Kidney epithelial cell (primary cell): ENCODE measurements around the gene CD38. TPM values are rescaled to one million over a fixed set of nuclear protein-coding genes. Genes with fewer than 3 reads are reported as not detected.

ENCODE experiments used
- DNase-seq: peaks from one replicate; pipeline ENCODE4 v3.0.0-alpha.2; 2010; ENCODE audit warnings: low read depth
- H3K27me3 ChIP-seq: 2 replicates; pipeline ENCODE4 v1.6.0; 2011; ENCODE audit warnings: low read length; ENCODE audit not compliant: control insufficient read depth, insufficient read depth
- H3K36me3 ChIP-seq: 2 replicates; pipeline ENCODE4 v1.5.1; 2011; ENCODE audit warnings: low read length; ENCODE audit not compliant: control insufficient read depth, insufficient read depth
- H3K4me3 ChIP-seq: 2 replicates; pipeline ENCODE4 v1.5.1; 2011; ENCODE audit warnings: low read depth, mild to moderate bottlenecking, control low read depth, low read length
- CTCF ChIP-seq: IDR thresholded peaks from 2 replicates; pipeline ENCODE4 v1.5.1; 2011; ENCODE audit warnings: mild to moderate bottlenecking, moderate library complexity, low read length, control low read depth, inconsistent platforms; ENCODE audit not compliant: insufficient read depth, poor library complexity, severe bottlenecking
- total RNA-seq: library from RNA; depleted of rRNA; stranded (reverse); fragments of >200 nt; gene quantifications from 2 replicates; pipeline ENCODE4 v1.2.3, GENCODE V29; 2015

Gene CD38
- total RNA-seq, 1 donor from 2014 or later, result 0.04 TPM

- DNase-seq, result no peak
These were observed 11.3 kb upstream of the CD38 start for GRCh38 chr4:15766821-15767220.

DNA sequence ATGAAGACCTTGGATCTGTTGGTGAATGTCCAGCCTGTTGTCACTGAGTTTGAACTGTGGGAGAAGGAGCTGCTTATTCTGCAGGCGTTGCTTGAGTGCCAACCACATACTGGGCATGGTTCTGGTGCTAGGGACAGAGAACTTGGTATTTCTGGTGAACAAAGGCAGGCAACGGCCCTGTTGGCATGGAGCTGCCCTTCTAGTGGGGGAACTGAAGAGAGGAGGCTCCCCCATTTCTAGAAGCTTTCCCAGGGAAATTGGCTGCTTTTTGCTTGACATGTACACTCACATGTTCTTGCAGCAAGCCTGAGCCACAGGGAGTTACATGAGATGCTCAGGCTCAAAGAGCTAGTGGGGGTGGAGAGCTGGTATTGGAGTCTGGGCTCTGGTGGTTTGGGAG is 8.9 kb upstream of the CD38 start:
- TF ChIP-seq CTCF, result no peak
- DNase-seq, result no peak
- H3K27me3 ChIP-seq, result no peaks in the 10 kb centered on the region
- no peak overlapping the region for H3K4me3 ChIP-seq
- no peaks in the 10 kb centered on the region for H3K36me3 ChIP-seq

More at GRCh38 chr4:15766821-15767220, 11.3 kb upstream of the CD38 start:
- no peak for TF ChIP-seq CTCF
- no peaks in the 10 kb centered on the region for H3K27me3 ChIP-seq
- H3K4me3 ChIP-seq, result no peak overlapping the region
- no peaks in the 10 kb centered on the region for H3K36me3 ChIP-seq

DNA sequence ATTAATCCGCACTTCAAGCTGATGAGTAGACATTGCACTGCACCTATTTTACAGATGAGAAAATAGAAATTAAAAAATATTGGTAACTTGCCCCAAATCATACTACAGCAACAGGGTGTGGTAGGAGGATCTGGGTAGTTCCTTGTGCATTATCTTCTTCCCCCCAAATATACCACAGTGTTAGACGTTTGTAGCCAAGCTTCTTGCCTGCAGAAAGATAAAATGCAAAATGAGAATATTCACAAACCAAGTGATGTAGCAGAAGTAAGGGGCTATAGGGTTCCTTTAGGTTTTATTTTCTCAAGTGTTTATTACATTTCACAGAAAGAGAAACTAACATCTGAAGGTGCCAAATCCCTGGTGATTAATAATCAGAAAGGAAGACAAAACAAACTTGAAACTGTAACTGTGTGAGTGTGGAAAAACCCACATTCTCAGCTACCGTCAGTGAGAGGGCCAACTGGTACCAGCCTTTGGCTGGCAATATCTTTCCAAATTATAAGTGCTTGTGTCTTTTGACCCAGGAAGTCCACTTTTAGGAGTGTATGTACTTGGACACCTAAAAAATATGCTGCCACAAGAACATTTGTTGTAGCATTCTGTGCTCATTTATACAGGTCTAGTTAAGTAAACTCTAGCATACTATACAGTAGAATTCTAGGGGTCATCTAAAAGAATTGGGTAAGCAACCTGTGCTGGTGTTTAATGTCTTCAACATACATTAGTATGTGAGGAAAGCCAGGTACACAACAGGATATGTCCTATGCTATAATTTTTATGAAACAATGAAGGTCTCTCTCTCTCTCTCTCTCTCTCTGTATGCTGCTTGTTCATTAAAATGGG is 6.7 kb upstream of the CD38 start:
- no peaks in the 10 kb centered on the region for H3K36me3 ChIP-seq
- no peak for DNase-seq
- no peak overlapping the region for H3K4me3 ChIP-seq
- H3K27me3 ChIP-seq, result no peaks in the 10 kb centered on the region
- no peak for TF ChIP-seq CTCF

DNA sequence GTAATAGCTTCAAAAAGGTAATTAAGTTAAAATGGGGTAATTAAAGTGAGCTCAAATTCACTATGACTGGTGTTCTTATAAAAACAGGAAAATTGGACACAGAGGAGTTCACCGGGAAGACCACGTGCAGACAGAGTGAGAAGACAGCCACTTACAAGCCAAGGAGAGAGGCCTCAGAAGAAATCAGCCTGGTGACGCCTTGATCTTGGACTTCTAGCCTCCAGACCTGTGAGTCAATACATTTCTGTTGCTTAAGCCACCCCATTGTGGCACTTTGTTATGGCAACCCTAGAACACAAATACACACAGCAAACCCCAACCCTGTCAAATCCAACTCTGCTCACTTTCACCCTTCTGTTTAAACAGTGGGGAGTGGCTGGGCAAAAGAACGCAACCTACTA is 4.1 kb upstream of the CD38 start:
- no peak for DNase-seq
- Histone ChIP-seq H3K27me3 (peaks cover 6% of the 10 kb centered on the region), H3K4me3 (no peak overlapping the region), H3K36me3 (no peaks in the 10 kb centered on the region)
- TF ChIP-seq CTCF, result no peak

DNA sequence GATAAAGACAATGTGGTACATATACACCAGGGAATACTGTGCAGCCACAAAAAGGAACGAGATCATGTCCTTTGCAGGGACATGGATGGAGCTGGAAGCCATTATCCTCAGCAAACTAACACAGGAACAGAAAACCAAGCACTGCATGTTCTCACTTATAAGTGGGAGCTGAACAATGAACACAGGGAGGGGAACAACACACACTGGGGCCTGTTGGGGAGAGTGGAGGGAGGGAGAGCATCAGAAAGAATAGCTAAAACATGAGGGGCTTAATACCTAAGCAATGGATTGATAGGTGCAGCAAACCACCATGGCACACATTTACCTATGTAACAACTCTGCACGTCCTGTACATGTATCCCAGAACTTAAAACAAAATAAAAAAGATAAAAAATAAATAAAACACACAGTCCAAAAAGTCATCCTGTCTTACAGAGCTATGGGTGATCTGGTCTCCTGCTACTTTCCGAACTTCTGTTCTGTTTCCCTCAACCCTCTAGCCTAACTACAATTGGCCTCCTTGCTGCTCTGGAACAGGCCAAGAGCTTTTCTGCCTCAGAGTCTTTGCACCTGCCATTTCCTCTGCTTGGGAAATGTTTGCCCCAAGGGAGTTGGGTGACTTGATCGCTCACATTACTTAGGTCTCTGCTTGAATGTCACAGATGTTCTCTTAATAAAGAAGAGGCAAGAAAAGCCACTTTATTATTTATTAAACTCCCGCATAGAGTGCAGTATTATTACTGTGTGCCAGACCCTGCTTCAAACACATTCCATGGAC is 1.1 kb upstream of the CD38 start:
- Histone ChIP-seq H3K36me3 (no peaks in the 10 kb centered on the region), H3K4me3 (no peak overlapping the region), H3K27me3 (peaks cover 6% of the 10 kb centered on the region)
- DNase-seq, result no peak
- TF ChIP-seq CTCF, result no peak
